Naive thymus-derived CD4-positive, alpha-beta T cell (primary cell): ENCODE results near the gene TAF7. TPM values are rescaled to one million over a fixed set of nuclear protein-coding genes. Genes with fewer than 3 reads are reported as not detected.
"Not testable (repeated sequence)": the region's sequence is repeated elsewhere in the genome, so short reads cannot be mapped to it uniquely, and the experiment has no call there.

Source experiments
- ATAC-seq: fragments of 150-1000 bp; cut with Tn5 transposase; 2 replicates; pipeline ENCODE4 v1.10.0; 2021; ENCODE audit warnings: mild to moderate bottlenecking, moderate library complexity
- CTCF ChIA-PET: fragments of 350-600 bp; sonication (Branson Sonifier 250); formaldehyde crosslinking; loops from one replicate; lab custom pipeline; 2021; ENCODE audit warnings: antibody characterized with exemption; lab: Charles Lee
- POLR2A ChIA-PET: fragments of 350-600 bp; sonication (Branson Sonifier 250); formaldehyde crosslinking; loops from one replicate; lab custom pipeline; 2021; ENCODE audit warnings: antibody characterized with exemption, inconsistent platforms; lab: Charles Lee
- DNase-seq, 9 donors: peaks; one replicate each; pipeline versions ENCODE4 v3.0.0 to v3.0.0-alpha.2; 2020 to 2022; ENCODE audit warnings: mixed read lengths in 1 of 9
- H3K27ac ChIP-seq: one replicate; pipeline ENCODE4 v1.7.0; 2013; ENCODE audit warnings: mild to moderate bottlenecking, low read depth, low read length, moderate library complexity
- H3K27me3 ChIP-seq, 2 donors: one replicate each; pipeline ENCODE4 v1.7.0; 2013; ENCODE audit warnings: low read length in 2 of 2, mild to moderate bottlenecking in 2 of 2, moderate library complexity in 2 of 2; ENCODE audit not compliant: control insufficient read depth in 2 of 2, insufficient read depth in 2 of 2
- H3K36me3 ChIP-seq, 3 experiments: 1 replicate in 2 of 3; 2 replicates in 1 of 3; pipeline ENCODE4 v1.7.0; 2013; ENCODE audit warnings: low read length in 3 of 3, mild to moderate bottlenecking in 3 of 3, moderate library complexity in 1 of 3; ENCODE audit not compliant: insufficient read depth in 3 of 3, control insufficient read depth in 2 of 3
- H3K4me1 ChIP-seq, 2 donors: one replicate each; pipeline ENCODE4 v1.7.0; 2013; ENCODE audit warnings: low read length in 2 of 2, mild to moderate bottlenecking in 2 of 2, moderate library complexity in 1 of 2; ENCODE audit not compliant: control insufficient read depth in 2 of 2, insufficient read depth in 2 of 2
- H3K4me3 ChIP-seq: 2 replicates; pipeline ENCODE4 v1.7.0; 2013; ENCODE audit warnings: mild to moderate bottlenecking, low read length
- H3K9me3 ChIP-seq, 3 experiments: 1 replicate in 2 of 3; 2 replicates in 1 of 3; pipeline ENCODE4 v1.7.0; 2013; ENCODE audit warnings: low read length in 3 of 3; ENCODE audit not compliant: control insufficient read depth in 2 of 3
- H3K27ac Mint-ChIP-seq, 9 donors: one replicate each; pipeline ENCODE4 v1.8.0; 2020 to 2022; ENCODE audit warnings: mixed read lengths in 9 of 9, mild to moderate bottlenecking in 8 of 9, moderate library complexity in 5 of 9, inconsistent platforms in 2 of 9
- H3K27me3 Mint-ChIP-seq, 5 donors: one replicate each; pipeline ENCODE4 v1.8.0; 2021 to 2022; ENCODE audit warnings: mixed read lengths in 5 of 5, mild to moderate bottlenecking in 1 of 5
- H3K36me3 Mint-ChIP-seq, 5 donors: one replicate each; pipeline ENCODE4 v1.8.0; 2020 to 2022; ENCODE audit warnings: mixed read lengths in 5 of 5, mild to moderate bottlenecking in 3 of 5, inconsistent platforms in 1 of 5
- H3K4me1 Mint-ChIP-seq, 7 donors: one replicate each; pipeline ENCODE4 v1.8.0; 2020 to 2022; ENCODE audit warnings: mixed read lengths in 7 of 7, mild to moderate bottlenecking in 3 of 7, inconsistent platforms in 1 of 7
- H3K4me3 Mint-ChIP-seq, 10 donors: one replicate each; pipeline ENCODE4 v1.8.0; 2020 to 2022; ENCODE audit warnings: mild to moderate bottlenecking in 10 of 10, mixed read lengths in 10 of 10, moderate library complexity in 6 of 10, inconsistent platforms in 2 of 10
- H3K9me3 Mint-ChIP-seq, 11 donors: one replicate each; pipeline ENCODE4 v1.8.0; 2020 to 2022; ENCODE audit warnings: mixed read lengths in 11 of 11, mild to moderate bottlenecking in 4 of 11, inconsistent platforms in 1 of 11, moderate library complexity in 1 of 11
- intact Hi-C, 2 donors: fragments of 100-400 bp; cut with micrococcal nuclease; formaldehyde crosslinking; loops; one replicate each; pipeline ENCODE4 v1.15.1; 2023
- polyA plus RNA-seq, 2 donors: library from polyadenylated mRNA; unstranded; fragments of 300-500 nt; fragmentation: Illumina TruSeq; gene quantifications; one replicate each; pipeline ENCODE4 v1.2.3, GENCODE V29; 2021
- total RNA-seq, 6 experiments: library from RNA in 5 of 6; stranded (reverse) in 5 of 6; gene quantifications; 1 replicate in 5 of 6; 2 replicates in 1 of 6; pipeline ENCODE4 v1.2.3 and lab custom pipeline; 2021 to 2026

The TAF7 gene
- total and polyA plus RNA-seq, 7 experiments from 2014 or later: 64.5 to 242 (median 102) TPM

DNA sequence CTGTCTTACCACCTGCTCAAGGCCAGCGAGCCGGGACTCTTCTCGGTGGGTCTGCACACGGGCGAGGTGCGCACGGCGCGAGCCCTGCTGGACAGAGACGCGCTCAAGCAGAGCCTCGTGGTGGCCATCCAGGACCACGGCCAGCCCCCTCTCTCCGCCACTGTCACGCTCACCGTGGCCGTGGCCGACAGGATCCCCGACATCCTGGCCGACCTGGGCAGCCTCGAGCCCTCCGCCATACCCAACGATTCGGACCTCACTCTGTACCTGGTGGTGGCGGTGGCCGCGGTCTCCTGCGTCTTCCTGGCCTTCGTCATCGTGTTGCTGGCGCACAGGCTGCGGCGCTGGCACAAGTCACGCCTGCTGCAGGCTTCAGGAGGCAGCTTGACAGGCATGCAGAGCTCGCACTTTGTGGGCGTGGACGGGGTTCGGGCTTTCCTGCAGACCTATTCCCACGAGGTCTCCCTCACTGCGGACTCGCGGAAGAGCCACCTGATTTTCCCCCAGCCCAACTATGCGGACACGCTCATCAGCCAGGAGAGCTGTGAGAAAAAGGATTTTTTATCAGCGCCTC is 20.3 kb upstream of the TAF7 start:
- POLR2A ChIA-PET, H3K27ac Mint-ChIP-seq, H3K4me1 Mint-ChIP-seq, DNase-seq, H3K4me3 ChIP-seq, CTCF ChIA-PET, H3K4me1 ChIP-seq, H3K4me3 Mint-ChIP-seq, ATAC-seq, H3K36me3 ChIP-seq, H3K27ac ChIP-seq: not testable (repeated sequence)
- intact Hi-C loops: loop anchor here in 1 of 2 donors (5.0 kb wide), 1 partner anchor 216 kb away; no protein-coding TSS in a partner anchor
- Mint-ChIP-seq H3K36me3 (peaks cover 3 to 59% (median 7%) of the 10 kb centered on the region in 5 donors), H3K27me3 (peaks cover 50 to 86% (median 81%) of the 10 kb centered on the region in 5 donors), H3K9me3 (peaks cover 16 to 95% (median 71%) of the 10 kb centered on the region in 11 donors)
- Histone ChIP-seq H3K27me3 (peaks cover 0 to 11% of the 10 kb centered on the region in 2 donors), H3K9me3 (peaks cover 0 to 49% (median 5%) of the 10 kb centered on the region in 3 experiments)

DNA sequence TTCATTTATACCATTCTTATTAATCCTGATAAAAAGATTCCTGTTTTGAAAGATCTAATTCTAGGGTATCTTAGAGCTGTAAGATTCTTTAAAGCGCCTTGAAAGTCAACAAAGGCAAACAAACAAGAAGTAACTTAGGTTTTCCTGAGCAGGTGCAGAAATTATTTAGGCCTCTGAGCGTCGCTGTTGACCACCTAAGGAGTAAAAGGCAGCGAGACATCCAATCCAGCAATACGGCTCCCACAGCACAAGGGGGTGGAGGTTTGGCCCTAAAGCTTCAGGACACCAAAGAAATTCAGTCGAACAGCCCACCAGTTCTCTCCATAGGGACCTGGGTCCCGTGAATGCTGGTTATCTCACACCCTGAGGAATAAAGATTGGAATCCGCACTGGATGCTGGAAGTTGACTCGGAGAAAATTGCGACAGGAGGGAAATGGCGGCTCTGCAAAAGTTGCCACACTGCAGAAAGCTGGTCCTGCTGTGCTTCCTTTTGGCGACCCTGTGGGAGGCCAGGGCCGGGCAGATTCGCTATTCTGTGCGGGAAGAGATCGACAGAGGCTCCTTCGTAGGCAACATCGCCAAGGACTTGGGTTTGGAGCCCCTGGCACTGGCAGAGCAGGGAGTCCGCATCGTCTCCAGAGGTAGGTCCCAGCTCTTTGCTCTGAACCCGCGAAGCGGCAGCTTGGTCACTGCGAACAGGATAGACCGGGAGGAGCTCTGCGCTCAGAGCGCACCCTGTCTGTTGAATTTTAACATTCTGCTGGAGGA is 18.1 kb upstream of the TAF7 start, which contains the start of gene PCDHGA2:
PCDHGA2 (plus strand) TSS at position 223 of the 769 bp plus-strand sequence.
- H3K27me3 ChIP-seq: peaks cover 0 to 17% of the 10 kb centered on the region in 2 donors
- Mint-ChIP-seq H3K27ac (no peak within 1 kb of the TSS), H3K27me3 (peaks cover 67 to 90% (median 87%) of the 10 kb centered on the region in 5 donors), H3K9me3 (peaks cover 15 to 98% (median 72%) of the 10 kb centered on the region in 11 donors), H3K36me3 (peaks cover 7 to 66% (median 8%) of the 10 kb centered on the region in 5 donors), H3K4me3 (peak within 1 kb of the TSS in 3 of 10 donors; percentile 32 to 77 (median 45)), H3K4me1 (peaks cover 0 to 1% (median 0%) of the 10 kb centered on the region in 7 donors)
- ChIA-PET CTCF (no interaction called here), POLR2A (no interaction called here)
- no peaks in the 10 kb centered on the region for H3K4me1 ChIP-seq
- no peaks in the 10 kb centered on the region for H3K36me3 ChIP-seq
- intact Hi-C loops: no loop called here
- H3K9me3 ChIP-seq: peaks cover 0 to 41% (median 5%) of the 10 kb centered on the region in 3 experiments
- H3K27ac ChIP-seq: no peak within 1 kb of the TSS
- no peak within 1 kb of the TSS for H3K4me3 ChIP-seq
- DNase-seq (no peak), ATAC-seq (no peak)

DNA sequence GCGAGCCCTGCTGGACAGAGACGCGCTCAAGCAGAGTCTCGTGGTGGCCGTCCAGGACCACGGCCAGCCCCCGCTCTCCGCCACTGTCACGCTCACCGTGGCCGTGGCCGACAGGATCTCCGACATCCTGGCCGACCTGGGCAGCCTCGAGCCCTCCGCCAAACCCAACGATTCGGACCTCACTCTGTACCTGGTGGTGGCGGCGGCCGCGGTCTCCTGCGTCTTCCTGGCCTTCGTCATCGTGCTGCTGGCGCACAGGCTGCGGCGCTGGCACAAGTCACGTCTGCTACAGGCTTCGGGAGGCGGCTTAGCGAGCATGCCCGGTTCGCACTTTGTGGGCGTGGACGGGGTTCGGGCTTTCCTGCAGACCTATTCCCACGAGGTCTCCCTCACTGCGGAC is 12.0 kb upstream of the TAF7 start:
- H3K4me1 ChIP-seq, H3K4me3 ChIP-seq, H3K36me3 ChIP-seq, ATAC-seq, H3K27ac Mint-ChIP-seq, H3K4me1 Mint-ChIP-seq, intact Hi-C loops, DNase-seq, H3K27ac ChIP-seq, POLR2A ChIA-PET, H3K4me3 Mint-ChIP-seq: not testable (repeated sequence)
- CTCF ChIA-PET: interaction anchor here (1.0 kb wide), 1 partner anchor 226 kb away, joined by 3 read pairs; no protein-coding TSS in a partner anchor
- Histone ChIP-seq H3K27me3 (peaks cover 0 to 11% of the 10 kb centered on the region in 2 donors), H3K9me3 (peaks cover 0 to 47% (median 10%) of the 10 kb centered on the region in 3 experiments)
- peaks cover 11 to 96% (median 56%) of the 10 kb centered on the region in 11 donors for H3K9me3 Mint-ChIP-seq
- peaks cover 60 to 92% (median 82%) of the 10 kb centered on the region in 5 donors for H3K27me3 Mint-ChIP-seq
- peaks cover 3 to 39% (median 12%) of the 10 kb centered on the region in 5 donors for H3K36me3 Mint-ChIP-seq

DNA sequence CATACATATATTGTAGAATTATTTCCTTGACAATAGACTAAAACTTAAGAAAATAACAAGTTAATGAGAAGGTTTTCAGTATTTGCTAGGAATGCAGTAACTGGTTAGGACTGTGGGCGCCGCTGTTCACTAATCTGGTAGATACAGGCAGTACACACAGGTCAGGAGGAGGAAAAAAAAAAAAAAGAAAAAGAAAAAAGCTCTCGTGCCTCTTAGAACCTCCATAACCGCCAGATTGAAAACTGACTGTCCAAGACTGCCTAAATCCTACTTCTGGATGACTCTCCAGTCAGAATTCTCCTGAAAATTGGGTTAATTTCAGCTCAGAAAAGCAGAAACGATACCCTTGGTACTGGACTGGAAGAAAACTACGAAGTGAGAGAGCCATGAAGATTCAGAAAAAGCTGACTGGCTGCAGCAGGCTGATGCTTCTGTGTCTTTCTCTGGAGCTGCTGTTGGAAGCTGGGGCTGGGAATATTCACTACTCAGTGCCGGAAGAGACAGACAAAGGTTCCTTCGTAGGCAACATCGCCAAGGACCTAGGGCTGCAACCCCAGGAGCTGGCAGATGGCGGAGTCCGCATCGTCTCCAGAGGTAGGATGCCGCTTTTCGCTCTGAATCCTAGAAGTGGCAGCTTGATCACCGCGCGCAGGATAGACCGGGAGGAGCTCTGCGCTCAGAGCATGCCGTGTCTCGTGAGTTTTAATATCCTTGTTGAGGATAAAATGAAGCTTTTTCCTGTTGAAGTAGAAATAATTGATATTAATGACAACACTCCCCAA is 9.9 kb upstream of the TAF7 start, which contains the start of gene PCDHGA1:
PCDHGA1 (plus strand) TSS at position 216 of the 782 bp plus-strand sequence.
- ChIA-PET CTCF (interaction anchor here (0.6 to 1.6 kb wide), 5 partner anchors 9 to 456 kb away, joined by 3 to 6 read pairs (median 3); no protein-coding TSS in a partner anchor), POLR2A (interaction anchor here (1.0 kb wide), 1 partner anchor 11 kb away, joined by 3 read pairs; no protein-coding TSS in a partner anchor)
- Histone ChIP-seq H3K4me3 (no peak within 1 kb of the TSS), H3K27ac (no peak within 1 kb of the TSS), H3K27me3 (peaks cover 0 to 11% of the 10 kb centered on the region in 2 donors), H3K36me3 (no peaks in the 10 kb centered on the region), H3K9me3 (peaks cover 0 to 49% (median 5%) of the 10 kb centered on the region in 3 experiments), H3K4me1 (no peaks in the 10 kb centered on the region)
- Mint-ChIP-seq H3K4me1 (peaks cover 0 to 11% (median 7%) of the 10 kb centered on the region in 7 donors), H3K9me3 (peaks cover 11 to 93% (median 42%) of the 10 kb centered on the region in 11 donors), H3K27me3 (peaks cover 42 to 85% (median 78%) of the 10 kb centered on the region in 5 donors), H3K36me3 (peaks cover 3 to 23% (median 12%) of the 10 kb centered on the region in 5 donors), H3K4me3 (peak within 1 kb of the TSS in 9 of 10 donors; percentile 19 to 56 (median 35)), H3K27ac (no peak within 1 kb of the TSS)
- intact Hi-C loops: no loop called here
- peak; percentile 56 for ATAC-seq
- DNase-seq: peak in 1 of 9 donors; percentile 23

DNA sequence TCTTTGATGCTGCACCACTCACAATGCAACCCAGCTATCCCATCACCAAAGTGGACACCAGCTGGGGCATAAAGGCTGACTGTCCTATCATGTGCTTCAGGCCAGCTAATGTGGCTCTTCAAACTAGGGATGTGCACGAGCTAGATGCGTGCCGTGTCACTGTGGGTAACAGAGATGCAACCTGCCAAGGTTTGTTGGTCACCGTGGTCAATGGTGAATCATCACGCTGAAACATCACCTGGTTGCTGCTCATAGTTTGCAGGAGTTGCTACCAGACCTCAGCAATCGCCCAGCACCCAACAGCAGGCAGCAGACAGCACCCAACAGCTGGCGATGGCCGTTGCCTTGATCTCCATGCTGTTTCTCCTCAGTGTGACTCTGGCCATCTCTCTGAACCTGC is 7.6 kb upstream of the TAF7 start:
- Histone ChIP-seq H3K27me3 (peaks cover 0 to 5% of the 10 kb centered on the region in 2 donors), H3K9me3 (peaks cover 0 to 44% (median 5%) of the 10 kb centered on the region in 3 experiments), H3K4me3 (no peak overlapping the region), H3K4me1 (no peaks in the 10 kb centered on the region), H3K36me3 (no peaks in the 10 kb centered on the region), H3K27ac (no peak overlapping the region)
- intact Hi-C loops: loop anchor here in 1 of 2 donors (10.0 kb wide), 1 partner anchor 1223 kb away; no protein-coding TSS in a partner anchor
- ATAC-seq: no peak
- peaks cover 5 to 83% (median 29%) of the 10 kb centered on the region in 11 donors for H3K9me3 Mint-ChIP-seq
- H3K4me1 Mint-ChIP-seq: peaks cover 0 to 11% (median 7%) of the 10 kb centered on the region in 7 donors
- H3K27ac Mint-ChIP-seq: no peak overlapping the region
- H3K36me3 Mint-ChIP-seq: peaks cover 5 to 10% (median 8%) of the 10 kb centered on the region in 5 donors
- H3K27me3 Mint-ChIP-seq: peaks cover 22 to 62% (median 55%) of the 10 kb centered on the region in 5 donors
- ChIA-PET POLR2A (interaction anchor here (1.6 kb wide), 1 partner anchor 8 kb away, joined by 5 read pairs; the partner anchor contains the start of gene TAF7), CTCF (interaction anchor here (1.7 to 2.3 kb wide), 2 partner anchors 8 to 236 kb away, joined by 5 to 9 read pairs; partner anchors contain the start of gene TAF7)
- H3K4me3 Mint-ChIP-seq: no peak overlapping the region
- DNase-seq: no peak
